Bladder microvascular endothelial cell (primary cell): Measurements from ENCODE around the gene CRYGN. TPM values are rescaled to one million over a fixed set of nuclear protein-coding genes. Genes with fewer than 3 reads are reported as not detected.

Experiments
- total RNA-seq: library from RNA; depleted of rRNA; stranded (reverse); fragments of >200 nt; gene quantifications from 2 replicates; pipeline ENCODE4 v1.2.3, GENCODE V29; 2014

The CRYGN gene, protein sequence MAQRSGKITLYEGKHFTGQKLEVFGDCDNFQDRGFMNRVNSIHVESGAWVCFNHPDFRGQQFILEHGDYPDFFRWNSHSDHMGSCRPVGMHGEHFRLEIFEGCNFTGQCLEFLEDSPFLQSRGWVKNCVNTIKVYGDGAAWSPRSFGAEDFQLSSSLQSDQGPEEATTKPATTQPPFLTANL
- not detected in 2 replicates for total RNA-seq

DNA sequence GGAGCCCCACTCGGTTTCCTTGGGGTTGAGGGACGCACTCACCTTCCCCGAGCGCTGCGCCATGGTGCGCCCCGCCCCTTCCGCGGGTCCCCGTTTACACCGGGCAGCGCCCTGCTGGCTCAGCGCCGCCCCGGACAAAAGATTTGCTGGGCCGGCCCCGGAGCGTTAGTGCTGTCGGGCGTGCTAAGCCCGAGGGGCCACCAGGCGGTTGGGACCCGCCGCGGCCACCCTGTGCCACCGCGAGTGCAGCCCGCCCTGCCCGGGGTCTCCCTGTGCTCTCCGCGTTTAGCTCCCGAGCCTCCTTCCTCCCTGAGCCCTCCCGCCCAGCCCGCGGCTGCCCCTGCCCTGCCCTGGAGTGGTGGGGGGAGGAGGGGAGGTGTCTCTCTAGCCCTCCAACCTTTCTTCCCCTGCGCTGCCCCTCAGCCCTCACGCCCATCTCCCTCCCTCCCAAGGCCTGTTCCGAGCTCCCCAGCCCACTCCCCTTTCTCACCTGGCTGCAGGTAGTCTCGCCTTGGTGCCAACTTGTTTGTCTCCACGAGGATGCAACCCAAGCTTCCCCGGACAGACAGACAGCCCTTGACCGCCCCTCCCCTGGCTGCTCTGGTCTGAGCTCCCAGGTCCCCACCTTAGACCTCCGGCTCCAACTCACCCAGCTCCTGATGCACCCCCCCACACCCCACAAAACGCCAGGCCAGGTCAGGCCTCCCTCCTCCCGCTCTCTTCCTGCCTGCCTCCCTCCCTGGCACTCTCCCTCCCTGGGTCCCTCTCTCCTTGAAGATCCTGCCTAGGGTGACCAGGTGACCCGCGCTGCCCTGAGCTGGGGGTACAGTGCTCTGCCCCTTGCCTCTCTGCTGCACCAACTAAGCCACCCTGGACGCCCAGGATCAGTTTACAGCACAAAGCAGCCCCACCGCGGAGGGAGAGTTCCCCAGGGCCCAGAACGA, at the start of gene CRYGN:
CRYGN (minus strand) TSS at position 287 of the 944 bp plus-strand sequence; CDS start at position 63, 224 bp downstream.

GRCh38 chr7:151409667-151410404, 30.1 kb downstream of the CRYGN start, which contains the start of gene WDR86:
WDR86 (minus strand) TSS chr7:151410038; CDS start chr7:151409589, 449 bp downstream.

Other genes with a start within 250 kb of the CRYGN start
- not detected in 2 replicates for gene H2BK1, start 229.7 kb downstream of the CRYGN start, total RNA-seq
- 44.2 and 53.0 TPM in 2 replicates for gene ABCF2, start 212.9 kb downstream of the CRYGN start, total RNA-seq
- gene CHPF2, start 207.7 kb downstream of the CRYGN start, total RNA-seq, result 28.3 and 62.9 TPM in 2 replicates
- gene SMARCD3, start 191.4 kb downstream of the CRYGN start, total RNA-seq, result 0.97 and 1.9 TPM in 2 replicates
- 30.6 and 52.4 TPM in 2 replicates for gene NUB1, start 98.3 kb downstream of the CRYGN start, total RNA-seq
- gene WDR86, start 30.1 kb downstream of the CRYGN start, total RNA-seq, result 0.16 TPM in 1 of 2 replicates, not detected in the other
- gene RHEB, start 79.8 kb upstream of the CRYGN start, total RNA-seq, result 45.0 and 68.5 TPM in 2 replicates